ENCODE data around the gene MTUS2.

MTUS2 gene

DNA sequence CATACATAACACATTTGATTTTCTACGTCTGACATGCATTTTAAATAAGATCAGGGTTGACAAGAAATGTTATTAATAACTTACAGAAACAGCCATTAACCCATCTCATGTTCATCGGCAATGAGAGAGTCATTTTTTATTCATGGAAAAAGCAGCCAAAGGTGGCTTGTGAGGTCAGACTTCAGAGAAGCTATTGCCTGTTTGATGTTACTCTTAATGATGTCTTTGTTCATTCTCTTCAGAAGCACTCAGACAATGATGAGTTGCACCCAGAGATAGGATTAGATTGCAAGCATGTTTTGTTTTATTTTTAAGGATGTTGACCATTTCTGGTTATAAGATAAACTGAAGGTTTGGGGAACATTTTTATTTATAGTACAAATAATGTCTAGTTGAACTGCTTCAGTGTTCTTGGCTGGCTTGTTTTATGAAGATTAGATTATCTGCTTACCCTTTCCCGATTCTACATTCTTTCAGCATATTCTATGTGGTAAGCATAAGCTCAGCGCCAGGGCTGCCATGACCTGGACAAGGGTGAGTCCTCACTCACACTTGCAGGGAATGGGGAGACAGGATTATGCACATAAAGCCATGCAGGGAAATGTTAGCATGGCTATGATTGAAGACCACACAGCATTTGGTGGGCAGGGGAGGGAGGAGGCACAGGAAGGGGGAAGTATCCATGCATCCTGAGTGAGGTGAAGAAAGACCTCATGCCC is 288.1 kb downstream of the MTUS2 start:
- DNase-seq (ENCODE audit: low read depth): no peak

DNA sequence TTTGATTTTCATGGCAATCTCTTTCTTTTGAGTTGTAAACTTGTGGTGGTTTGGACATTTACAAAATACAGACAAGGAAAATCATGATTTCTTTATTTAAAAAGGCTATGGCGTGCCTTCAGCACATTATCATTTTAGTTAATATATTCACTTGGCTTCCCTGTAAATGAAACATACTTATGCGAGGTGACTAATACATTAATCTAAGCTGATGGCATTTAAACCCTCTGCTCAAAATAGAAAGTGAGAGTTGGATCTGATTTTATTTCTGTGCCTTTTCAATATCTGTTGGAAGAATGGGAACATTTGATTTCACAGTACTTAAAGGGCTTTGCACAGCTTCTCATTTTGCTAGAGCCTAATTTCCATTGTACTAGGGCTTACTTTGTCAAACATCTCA is 289.8 kb downstream of the MTUS2 start:
- DNase-seq (ENCODE audit: low read depth): no peak

DNA sequence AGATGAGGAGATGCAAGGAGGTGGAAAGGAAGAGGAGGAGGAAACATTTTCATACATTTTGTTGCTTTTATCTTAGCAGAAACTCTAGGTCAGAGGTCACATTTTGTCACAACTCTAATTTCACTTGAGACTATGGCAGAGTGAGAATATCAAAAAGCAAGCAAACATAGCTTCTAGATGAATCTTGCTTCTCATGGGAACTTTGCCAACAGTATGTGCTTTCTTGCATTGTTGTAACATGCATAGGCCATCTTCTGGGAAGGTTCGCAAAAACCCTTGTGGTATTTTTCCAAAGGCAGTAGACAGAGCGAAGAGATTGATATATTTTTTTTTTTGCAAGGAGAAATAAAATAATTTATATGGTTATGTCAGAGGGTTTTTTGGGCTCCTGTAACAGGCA is 291.3 kb downstream of the MTUS2 start:
- no peak for DNase-seq (ENCODE audit: low read depth)

DNA sequence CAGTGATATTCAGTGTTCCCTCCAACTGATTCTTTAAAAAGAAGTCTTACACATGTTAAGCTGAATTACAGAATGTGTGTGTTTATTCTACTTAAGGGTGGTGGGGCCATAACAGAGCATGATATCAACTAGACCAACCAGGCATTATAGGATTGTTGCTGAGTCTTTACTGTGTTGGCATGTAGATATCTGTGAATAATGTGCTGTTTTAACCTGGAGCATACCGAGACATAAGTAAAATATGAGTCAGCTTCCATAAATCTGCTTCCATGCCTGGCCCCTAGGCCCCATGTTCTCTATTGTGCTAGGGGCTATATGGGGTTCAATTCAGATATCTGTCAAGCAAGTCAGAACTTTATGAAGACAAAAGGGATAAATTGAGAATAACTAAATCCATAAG is 295.7 kb downstream of the MTUS2 start:
- DNase-seq (ENCODE audit: low read depth): no peak

DNA sequence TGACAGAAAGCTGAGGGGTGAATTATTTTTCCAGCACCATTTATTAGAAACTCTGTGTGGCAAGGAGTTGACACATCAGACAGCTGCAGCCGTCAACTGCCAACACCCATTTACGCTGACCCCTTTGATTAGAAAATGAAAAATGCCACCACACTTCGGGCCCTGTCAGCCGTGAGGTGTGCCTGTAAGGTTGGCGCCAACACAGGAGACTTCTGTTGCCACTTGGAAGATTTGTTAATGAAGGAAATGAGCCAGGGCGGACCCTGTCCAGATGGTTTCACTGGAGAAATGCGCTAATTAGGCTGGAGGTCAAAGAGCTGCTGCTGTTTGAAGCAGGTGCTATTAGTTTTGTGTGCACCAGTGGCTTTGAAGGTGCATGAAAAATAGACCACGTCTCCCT is 297.5 kb downstream of the MTUS2 start:
- DNase-seq (ENCODE audit: low read depth): no peak

DNA sequence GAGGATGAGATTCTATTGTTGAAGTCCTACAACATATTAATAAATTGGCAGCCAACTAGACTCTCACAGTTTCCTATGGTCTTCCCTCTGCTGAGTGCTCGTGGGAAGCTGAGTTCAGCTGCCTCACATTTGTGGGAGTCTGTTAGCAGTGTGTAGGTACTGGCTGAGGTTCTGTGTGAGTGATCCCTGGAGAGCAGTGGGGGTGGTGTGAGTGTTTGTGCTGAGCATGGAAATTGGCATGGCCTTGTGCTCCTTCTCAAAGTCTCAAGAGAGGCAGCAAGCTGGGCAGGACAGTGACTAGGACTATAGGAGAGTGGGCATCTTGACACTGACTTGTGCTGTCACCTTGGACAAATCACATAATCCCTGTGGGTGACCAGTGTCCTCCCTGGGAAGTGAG is 298.3 kb downstream of the MTUS2 start:
- no peak for DNase-seq (ENCODE audit: low read depth)

DNA sequence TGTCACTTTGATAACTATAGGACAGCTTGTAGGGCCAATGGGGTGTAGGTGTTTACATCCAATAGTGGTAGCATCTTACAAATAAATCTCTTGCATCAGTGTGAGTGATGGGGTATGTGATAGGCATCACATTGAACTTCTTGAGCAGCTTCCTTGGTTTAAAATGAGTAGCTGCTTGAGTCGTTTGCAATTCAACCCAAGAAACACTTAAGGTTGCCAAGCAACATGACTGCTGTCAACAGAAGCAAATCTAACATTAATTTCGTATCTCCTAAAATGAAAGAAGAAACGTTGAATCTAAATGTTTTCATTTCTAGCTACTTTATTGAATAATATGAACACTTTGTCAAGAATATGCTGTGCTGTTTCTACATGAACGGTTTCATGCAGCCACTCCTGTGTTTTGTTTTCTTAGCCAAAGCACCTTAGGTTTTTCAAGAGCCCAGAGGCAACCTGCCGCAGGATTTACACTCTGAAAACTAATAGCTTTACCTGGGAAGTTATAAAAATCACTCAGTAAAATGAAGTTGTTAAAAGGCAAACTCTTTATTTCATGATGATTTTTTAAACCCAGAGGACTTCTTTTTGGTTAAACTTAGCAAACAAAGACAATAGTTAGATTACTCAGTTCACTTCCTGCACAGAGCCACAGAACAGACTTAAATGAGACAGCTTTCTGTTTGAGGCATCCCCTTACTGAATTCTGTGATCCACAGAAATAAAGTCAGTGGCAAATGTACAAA is 305.2 kb downstream of the MTUS2 start:
- DNase-seq (ENCODE audit: low read depth): no peak

DNA sequence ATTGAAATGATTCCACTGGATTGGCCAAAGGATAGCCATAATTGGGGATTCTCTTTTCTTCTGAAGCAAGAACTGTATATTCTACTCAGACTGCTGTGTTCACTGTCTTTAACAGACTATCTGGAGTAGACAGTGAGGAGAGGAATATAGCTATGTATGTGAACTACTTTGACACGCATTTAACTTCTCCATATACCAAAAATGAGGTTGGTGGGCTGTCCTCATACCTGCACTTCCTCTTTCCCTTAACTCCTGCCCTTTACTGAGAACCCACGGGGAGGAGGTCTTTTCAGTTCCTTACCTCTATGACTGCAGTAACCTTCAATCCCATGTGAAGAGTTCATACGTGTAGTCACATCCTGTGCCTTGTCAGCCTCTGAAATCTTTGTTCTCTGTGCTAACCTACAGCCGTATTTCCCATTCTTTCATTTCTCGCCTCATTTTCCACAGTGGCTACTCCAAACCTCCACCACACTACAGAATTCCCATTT is 305.8 kb downstream of the MTUS2 start:
- DNase-seq (ENCODE audit: low read depth): no peak

DNA sequence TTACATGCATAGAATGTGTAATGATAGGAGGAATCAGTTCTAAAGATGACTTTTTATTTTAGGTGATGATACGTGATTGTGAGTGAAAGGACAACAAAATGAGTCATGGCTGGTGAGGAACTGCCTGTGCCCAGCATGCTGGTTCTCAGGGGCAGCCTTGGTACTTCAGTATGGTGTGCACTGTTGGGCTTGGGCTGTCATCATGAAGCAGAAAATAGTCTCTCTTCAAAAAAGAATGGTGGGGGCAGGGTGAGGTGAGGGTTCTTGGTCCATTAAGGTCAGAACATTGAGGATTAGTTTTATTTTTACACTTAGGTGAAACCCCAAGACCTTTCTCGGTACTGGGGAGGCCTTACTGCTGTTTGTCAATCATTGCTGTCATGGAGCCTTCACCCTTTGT is 309.5 kb downstream of the MTUS2 start:
- no peak for DNase-seq (ENCODE audit: low read depth)

DNA sequence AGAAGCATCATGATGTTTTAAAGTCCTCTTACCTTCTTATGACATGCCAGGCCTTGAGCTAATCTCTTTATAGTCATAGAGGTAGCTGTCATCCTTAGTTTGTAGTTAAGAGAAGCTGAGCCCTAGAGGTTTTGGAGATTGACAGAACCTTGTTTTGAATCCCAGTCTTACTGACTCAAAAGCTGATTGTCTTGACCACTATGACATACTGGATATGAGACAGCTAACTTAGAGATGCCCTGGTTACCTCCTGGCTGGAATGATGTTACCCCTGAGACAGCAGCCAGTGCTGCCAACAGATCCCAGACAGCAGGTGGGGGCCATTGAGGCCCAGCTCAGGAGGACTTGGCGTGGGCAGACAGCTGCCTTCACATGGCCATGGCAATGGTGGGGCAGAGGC is 311.0 kb downstream of the MTUS2 start:
- no peak for DNase-seq (ENCODE audit: low read depth)

DNA sequence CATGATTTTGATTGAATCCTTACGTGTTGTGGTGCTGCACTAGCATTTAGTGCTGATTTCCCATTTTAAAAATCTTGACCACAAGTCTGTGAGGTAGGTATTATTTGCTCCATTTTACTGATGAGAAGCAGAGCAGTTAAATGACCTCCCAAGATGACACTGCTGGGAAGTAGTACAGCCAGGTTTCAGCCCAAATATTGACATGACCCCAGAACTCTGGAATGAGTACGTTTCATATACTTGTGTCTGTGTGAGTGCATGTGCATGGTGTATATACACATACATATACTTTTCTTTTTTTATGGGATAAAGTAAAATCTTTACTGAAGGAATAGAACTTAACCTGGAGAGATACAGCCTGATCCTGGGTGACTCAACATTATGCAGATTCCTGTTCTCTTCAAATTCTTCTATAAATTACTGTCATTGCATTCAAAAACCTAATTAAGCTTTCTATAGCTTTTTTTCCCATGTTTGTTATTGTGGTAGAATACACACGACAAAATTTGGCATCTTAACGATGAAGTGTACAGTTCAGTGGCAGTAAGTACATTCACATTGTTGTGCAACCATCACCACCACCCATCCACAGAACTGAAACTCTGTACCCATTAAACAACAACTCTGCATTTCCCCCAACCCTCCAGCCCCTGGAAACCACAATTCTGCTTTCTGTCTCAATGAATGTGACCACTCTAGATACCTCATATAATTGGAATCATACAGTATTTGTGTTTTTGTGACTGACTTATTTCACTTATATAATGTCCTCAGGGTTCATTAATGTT is 311.9 kb downstream of the MTUS2 start:
- DNase-seq (ENCODE audit: low read depth): no peak

DNA sequence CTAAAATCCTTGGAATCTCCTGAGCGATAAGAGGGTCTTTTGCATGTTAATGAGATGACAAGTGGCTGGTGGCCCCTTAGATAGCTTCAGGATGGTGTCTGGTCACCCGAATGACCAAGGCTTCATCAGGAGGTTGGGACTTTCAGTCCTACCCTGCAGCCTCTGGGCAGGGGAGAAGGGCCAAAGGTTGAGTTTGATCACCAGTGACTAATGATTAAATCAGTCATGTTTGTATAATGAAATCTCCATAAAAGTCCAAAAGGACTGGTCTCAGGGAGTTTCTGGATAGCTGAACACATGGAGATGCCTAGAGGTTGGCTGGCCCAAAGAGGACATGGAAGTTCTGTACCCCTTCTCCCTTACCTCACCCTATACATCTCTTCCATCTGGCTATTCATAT is 316.2 kb downstream of the MTUS2 start:
- no peak for DNase-seq (ENCODE audit: low read depth)

DNA sequence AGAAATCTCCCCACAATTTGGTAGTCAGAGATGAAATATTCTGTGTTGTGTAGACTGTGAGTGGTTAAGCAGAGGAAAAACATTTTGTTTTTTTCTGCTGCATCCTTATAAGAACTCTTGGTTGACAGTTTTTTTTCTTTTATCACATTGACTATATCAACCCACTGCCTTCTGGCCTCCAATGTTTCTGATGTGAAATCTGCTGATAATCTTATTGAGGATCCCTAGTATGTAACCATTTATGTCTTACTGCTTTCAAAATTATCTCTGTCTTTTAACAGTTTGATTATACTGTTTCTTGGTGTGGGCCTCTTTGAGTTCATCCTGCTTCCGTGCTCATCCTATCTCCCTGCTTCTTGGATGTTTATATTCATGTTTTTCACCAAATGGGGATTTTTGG is 316.9 kb downstream of the MTUS2 start:
- no peak for DNase-seq (ENCODE audit: low read depth)

DNA sequence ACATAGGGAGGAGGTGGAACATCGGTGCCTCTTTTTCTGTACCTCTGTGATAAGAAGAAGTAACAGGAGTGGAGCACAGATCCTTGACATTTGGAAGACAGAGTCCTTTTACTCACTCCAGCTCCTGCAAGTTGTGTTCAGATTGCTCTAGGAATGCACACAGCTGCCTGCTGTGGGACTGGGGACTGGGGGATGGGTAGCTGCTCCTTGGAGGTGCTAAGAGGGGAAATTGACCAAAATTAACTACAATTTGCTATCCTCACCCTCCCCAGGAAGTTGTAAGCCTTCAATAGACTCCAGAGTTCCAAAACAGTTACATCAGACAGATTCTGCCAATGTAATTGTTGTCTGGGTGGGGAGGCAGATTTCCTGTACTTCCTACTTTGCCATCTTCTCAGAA is 317.9 kb downstream of the MTUS2 start:
- DNase-seq (ENCODE audit: low read depth): no peak

DNA sequence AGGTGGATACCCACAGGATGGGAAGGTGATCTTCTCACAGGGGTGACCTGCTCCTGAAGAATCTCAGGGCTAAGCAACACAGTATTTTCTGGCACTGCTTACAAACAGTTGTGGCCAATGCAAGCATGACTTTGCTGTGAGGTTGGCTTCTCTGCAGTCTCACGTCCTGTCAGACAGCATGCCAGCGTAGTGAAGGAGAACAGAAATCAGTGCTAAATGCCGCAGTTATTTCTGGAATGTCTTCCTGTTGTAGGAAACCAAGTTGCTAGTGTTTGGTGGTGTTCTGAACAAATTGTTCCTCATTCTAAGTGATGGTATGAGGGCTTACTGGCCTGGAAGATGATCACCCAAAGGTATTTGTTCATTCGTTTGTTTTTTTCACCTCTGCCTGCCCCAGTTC is 320.1 kb downstream of the MTUS2 start:
- DNase-seq (ENCODE audit: low read depth): peak; percentile 5

DNA sequence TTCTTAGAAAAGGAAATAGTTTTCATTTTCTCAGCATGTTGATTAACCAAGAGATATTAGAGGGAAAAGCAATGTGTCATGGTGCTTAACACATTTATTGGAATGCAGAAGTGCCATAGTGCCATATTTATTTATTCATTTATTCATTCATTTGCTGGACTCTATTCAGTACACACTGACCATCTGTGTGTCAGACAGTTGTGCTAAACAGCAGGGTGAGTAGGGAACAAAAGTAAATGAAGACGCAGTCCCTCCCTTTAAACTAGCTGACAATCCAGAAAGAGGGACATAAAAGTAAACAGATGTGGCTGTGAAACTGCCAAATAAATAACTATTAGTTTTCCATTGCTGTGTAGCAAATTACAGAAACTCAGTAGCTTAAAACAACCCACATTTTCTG is 323.7 kb downstream of the MTUS2 start:
- DNase-seq (ENCODE audit: low read depth): no peak

DNA sequence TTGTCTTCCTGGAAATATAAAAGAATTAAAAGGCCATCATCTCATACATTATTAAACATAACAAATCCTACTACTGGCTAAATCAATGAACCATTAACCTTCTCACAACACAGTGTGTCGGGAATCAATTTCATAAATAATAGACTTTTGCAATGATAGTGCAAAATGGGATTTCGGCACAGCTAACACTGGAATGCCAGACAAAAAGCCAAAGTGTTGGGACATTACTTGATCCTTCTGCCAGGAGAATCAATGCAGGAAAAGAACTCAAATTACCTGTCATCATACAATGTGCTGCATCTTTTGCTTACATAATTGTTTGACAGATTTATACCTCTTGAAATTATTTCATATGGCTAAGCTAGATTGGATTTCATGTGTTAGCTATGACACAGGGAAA is 334.3 kb downstream of the MTUS2 start:
- no peak for DNase-seq (ENCODE audit: low read depth)

DNA sequence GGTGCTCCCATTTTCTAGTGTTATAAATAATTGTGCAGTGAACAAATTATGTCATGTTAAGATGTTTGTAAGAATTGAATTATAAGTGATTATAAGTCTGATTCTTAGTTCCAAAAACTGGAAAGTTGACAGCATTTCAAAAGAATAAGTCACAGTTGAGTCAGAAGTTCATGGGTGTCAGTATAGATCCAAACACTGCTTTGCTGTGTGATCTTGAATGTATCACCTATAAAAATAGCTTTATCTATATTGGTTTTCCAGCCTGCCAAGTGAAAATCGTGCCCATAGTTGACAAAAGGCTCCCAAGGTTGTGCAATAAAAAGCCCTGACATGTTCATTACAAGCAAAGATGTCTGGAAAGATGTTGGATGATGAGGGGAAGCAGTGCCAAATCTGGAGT is 336.0 kb downstream of the MTUS2 start:
- DNase-seq (ENCODE audit: low read depth): no peak

DNA sequence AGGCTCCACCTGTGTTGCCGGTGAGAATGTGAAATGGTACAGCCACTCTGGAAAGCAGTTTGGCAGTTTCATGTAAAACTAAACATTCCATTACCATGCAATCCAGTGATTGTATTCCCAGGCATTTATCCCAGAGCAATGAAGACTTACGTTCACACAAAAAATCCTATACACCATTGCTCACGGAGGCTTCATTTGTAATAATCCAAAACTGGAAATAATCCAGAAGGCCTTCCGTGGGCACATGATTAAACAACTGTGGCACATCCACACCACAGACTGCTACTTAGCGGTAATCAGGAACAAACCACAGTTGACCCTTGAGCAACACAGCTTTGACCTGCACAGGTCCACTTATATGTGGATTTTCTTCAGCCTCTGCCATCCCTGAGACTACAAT is 339.7 kb downstream of the MTUS2 start:
- DNase-seq (ENCODE audit: low read depth): no peak

DNA sequence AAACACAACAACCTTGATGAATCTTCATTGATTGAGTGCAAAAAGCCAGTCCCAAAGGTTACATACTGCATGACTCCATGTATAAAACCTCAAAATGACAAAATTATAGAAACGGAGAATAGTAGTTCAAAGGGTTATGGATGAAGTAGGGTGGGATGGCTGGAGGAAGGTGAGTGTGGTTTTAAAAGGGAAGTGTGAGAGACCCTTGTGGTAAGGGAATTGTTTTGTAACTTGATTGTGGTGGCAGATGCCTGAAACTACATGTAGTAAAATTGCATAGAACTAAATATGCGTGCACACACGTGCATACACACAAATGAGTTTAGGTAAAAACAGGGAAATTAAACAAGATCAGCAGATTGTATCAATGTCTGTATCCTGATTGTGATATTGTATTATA is 340.7 kb downstream of the MTUS2 start:
- no peak for DNase-seq (ENCODE audit: low read depth)

DNA sequence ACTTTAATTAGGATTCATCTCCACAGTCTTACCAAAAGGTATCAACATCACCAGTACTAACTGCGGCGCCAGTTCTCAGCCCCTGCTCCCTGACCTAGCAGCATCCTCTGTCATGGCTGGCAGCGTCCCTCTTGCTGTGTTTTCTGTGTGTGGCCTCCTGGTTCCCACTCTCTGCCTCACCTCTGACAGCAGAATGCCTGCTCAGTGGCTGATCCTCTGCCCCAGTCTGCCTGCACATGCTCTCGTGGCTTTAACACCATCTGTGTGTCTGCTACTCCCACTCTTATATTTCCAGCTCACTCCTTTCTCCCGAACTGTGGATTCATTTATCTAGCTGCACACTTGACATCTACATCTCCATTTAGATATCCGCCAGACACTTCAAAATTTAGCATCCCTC is 341.5 kb downstream of the MTUS2 start:
- DNase-seq (ENCODE audit: low read depth): no peak

DNA sequence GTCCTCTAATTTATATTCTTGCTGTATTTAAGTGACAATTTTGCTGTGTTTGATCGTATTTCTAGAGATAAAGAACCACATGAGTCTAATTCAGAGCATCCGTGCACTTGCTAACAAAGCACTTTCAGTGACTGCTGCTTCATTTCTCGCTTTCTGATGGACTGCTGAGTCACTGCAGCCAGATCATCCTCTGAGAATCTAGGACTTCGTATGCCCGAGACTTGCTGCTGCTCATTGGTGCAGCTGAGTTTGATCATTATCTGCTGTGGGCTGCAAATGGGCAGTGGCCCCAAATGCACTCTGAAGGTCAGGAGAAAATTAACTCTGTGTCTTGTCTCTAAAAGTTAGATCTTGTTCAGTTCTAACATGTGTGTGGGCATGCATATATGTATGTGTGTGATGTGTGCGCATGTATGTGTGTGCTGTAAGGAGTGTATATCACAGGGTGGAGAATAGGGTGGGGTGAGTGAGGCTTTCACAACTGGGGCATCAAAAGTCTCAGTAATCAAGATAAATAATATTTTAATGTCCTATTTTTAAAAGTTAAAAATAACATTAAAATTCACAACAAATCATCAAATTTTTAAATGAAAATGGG is 342.6 kb downstream of the MTUS2 start:
- peak; percentile 18 for DNase-seq (ENCODE audit: low read depth)

DNA sequence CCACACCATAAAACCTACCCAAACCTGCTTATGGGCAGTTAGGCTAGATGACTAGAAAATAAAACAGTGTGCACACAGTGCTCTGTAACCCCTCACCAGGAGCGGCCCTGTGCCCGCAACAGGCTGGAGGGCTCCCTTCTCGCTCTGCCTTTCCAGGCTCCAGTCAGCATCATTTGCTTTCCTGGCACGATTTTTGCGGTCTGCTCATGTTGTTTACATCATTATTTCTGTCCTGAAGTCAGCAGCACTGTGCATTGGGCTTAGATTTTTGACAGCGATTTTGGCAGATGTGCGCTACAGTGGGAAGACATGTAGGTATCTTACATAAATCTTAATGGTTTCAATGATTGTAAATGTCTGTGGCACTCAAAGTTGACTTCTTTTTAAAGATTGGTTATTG is 344.0 kb downstream of the MTUS2 start:
- DNase-seq (ENCODE audit: low read depth): no peak
